Measurements from ENCODE around the gene HERC2.
"Not testable (repeated sequence)": the region's sequence is repeated elsewhere in the genome, so short reads cannot be mapped to it uniquely, and the experiment has no call there.

Gene HERC2

GRCh38 chr15:28281876-28282275 is 40.1 kb downstream of the HERC2 start:
- no peak for DNase-seq

- DNase-seq: no peak
These were observed 47.3 kb downstream of the HERC2 start for GRCh38 chr15:28274635-28275034.

- DNase-seq: no peak
These were observed 47.9 kb downstream of the HERC2 start for GRCh38 chr15:28273873-28274610.

- DNase-seq: peak; percentile 8
These were observed 48.5 kb downstream of the HERC2 start for GRCh38 chr15:28273468-28273867.

GRCh38 chr15:28272587-28272986 is 49.4 kb downstream of the HERC2 start:
- DNase-seq: no peak

- DNase-seq: no peak
These were observed 50.2 kb downstream of the HERC2 start for GRCh38 chr15:28271697-28272260.

GRCh38 chr15:28269097-28269496 is 52.9 kb downstream of the HERC2 start:
- DNase-seq: no peak

- DNase-seq: no peak
These were observed 54.3 kb downstream of the HERC2 start for GRCh38 chr15:28267727-28268126.

GRCh38 chr15:28265334-28266019 is 56.5 kb downstream of the HERC2 start:
- no peak for DNase-seq

- DNase-seq: no peak
These were observed 57.8 kb downstream of the HERC2 start for GRCh38 chr15:28264166-28264565.

- DNase-seq: no peak
These were observed 59.5 kb downstream of the HERC2 start for GRCh38 chr15:28262438-28262837.

- DNase-seq: no peak
These were observed 61.3 kb downstream of the HERC2 start for GRCh38 chr15:28260722-28261121.

GRCh38 chr15:28260317-28260716 is 61.7 kb downstream of the HERC2 start:
- no peak for DNase-seq

GRCh38 chr15:28255965-28256364 is 66.0 kb downstream of the HERC2 start:
- DNase-seq: no peak

GRCh38 chr15:28252831-28253230 is 69.1 kb downstream of the HERC2 start:
- no peak for DNase-seq

- DNase-seq: no peak
These were observed 75.4 kb downstream of the HERC2 start for GRCh38 chr15:28246605-28247004.

- no peak for DNase-seq
These were observed 78.1 kb downstream of the HERC2 start for GRCh38 chr15:28243901-28244300.

GRCh38 chr15:28243399-28243798 is 78.6 kb downstream of the HERC2 start:
- no peak for DNase-seq

- DNase-seq: not testable (repeated sequence)
These were observed 83.7 kb downstream of the HERC2 start for GRCh38 chr15:28238296-28238695.

GRCh38 chr15:28231743-28232142 is 90.2 kb downstream of the HERC2 start:
- not testable (repeated sequence) for DNase-seq

- DNase-seq: not testable (repeated sequence)
These were observed 90.6 kb downstream of the HERC2 start for GRCh38 chr15:28231336-28231735.

- DNase-seq: not testable (repeated sequence)
These were observed 92.9 kb downstream of the HERC2 start for GRCh38 chr15:28228990-28229640.

GRCh38 chr15:28228096-28228495 is 93.9 kb downstream of the HERC2 start:
- no peak for DNase-seq

Data from fibroblast of skin of back (primary cell).